Neural crest cell (in vitro differentiated cells): ENCODE data around the gene TIMP1. TPM values are rescaled to one million over a fixed set of nuclear protein-coding genes. Genes with fewer than 3 reads are reported as not detected.

ENCODE experiments used
- DNase-seq: peaks from one replicate; pipeline ENCODE4 v3.0.0; 2021; ENCODE audit warnings: low read depth, mixed read lengths, low spot score
- H3K27ac Mint-ChIP-seq: one replicate; pipeline ENCODE4 v1.8.0; 2021; ENCODE audit warnings: mild to moderate bottlenecking, mixed read lengths; ENCODE audit not compliant: unreplicated experiment
- H3K27me3 Mint-ChIP-seq: 2 replicates; pipeline ENCODE4 v1.8.0; 2021; ENCODE audit warnings: low read depth, mild to moderate bottlenecking, mixed read lengths
- H3K36me3 Mint-ChIP-seq: 2 replicates; pipeline ENCODE4 v1.8.0; 2021; ENCODE audit warnings: low read depth, mild to moderate bottlenecking, mixed read lengths
- H3K4me1 Mint-ChIP-seq: 2 replicates; pipeline ENCODE4 v1.8.0; 2021; ENCODE audit warnings: mixed read lengths
- H3K4me3 Mint-ChIP-seq: one replicate; pipeline ENCODE4 v1.8.0; 2021; ENCODE audit warnings: mild to moderate bottlenecking, mixed read lengths
- H3K9me3 Mint-ChIP-seq: 2 replicates; pipeline ENCODE4 v1.8.0; 2021; ENCODE audit warnings: mixed read lengths
- total RNA-seq: library from RNA; stranded (reverse); gene quantifications from 2 replicates; pipeline ENCODE4 v1.2.1, GENCODE V29; 2021
- TF ChIP-seq, protein P1 (sequence below): fragments of 200-600 bp; sonication (generic); conservative IDR thresholded peaks from 2 replicates; pipeline ENCODE4 v1.5.0; 2021; ENCODE audit warnings: antibody characterized with exemption, mild to moderate bottlenecking

TIMP1 gene
- total RNA-seq, 1 donor from 2014 or later, result 63.8 TPM

DNA sequence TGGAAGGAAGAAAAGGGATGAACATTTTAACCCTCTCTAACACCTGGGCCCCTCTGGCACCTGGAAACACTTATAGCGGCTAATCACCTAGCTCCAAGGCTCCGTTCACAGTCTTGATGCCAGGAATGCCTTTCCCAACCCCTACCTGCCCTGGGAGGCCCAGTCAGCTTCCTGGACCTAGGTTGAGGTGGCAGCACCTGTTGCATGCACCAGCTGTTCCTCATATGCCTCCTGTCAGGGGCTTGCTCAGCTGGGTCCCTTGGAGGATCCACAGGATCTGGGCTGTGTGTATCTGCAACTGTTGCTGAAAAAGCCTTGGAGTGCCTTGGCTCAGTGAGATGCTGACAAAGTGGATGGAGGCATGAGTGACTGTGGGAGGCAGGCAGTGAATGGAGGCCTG, 43.1 kb downstream of the TIMP1 start:
- Mint-ChIP-seq H3K4me1 (peaks cover 11% of the 10 kb centered on the region), H3K36me3 (peaks cover 2% of the 10 kb centered on the region), H3K27ac (no peak overlapping the region), H3K27me3 (peaks cover 30% of the 10 kb centered on the region), H3K9me3 (no peaks in the 10 kb centered on the region), H3K4me3 (no peak overlapping the region)
- DNase-seq, result no peak
- TF ChIP-seq, protein P1, sequence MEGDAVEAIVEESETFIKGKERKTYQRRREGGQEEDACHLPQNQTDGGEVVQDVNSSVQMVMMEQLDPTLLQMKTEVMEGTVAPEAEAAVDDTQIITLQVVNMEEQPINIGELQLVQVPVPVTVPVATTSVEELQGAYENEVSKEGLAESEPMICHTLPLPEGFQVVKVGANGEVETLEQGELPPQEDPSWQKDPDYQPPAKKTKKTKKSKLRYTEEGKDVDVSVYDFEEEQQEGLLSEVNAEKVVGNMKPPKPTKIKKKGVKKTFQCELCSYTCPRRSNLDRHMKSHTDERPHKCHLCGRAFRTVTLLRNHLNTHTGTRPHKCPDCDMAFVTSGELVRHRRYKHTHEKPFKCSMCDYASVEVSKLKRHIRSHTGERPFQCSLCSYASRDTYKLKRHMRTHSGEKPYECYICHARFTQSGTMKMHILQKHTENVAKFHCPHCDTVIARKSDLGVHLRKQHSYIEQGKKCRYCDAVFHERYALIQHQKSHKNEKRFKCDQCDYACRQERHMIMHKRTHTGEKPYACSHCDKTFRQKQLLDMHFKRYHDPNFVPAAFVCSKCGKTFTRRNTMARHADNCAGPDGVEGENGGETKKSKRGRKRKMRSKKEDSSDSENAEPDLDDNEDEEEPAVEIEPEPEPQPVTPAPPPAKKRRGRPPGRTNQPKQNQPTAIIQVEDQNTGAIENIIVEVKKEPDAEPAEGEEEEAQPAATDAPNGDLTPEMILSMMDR, result no peak

DNA sequence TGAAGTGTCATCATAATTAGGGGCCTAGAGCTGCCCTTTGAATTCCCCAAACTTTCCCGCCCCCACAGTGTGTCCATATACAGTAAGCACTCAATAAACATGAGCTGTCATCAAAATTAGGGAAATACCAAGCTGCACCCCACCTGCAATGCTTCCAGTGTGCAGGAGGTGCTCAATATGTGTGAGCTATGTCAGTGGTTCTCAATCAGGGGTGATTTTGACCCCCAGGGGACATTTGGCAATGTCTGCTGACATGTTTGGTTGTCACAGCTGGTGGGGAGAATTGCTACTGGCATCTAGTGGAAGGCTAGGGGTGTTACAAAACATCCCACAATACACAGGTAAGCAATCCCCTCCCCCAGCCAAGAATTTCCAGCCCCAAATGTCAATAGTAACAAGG, 46.7 kb downstream of the TIMP1 start:
- Mint-ChIP-seq H3K4me1 (peaks cover 3% of the 10 kb centered on the region), H3K27ac (no peak overlapping the region), H3K9me3 (no peaks in the 10 kb centered on the region), H3K27me3 (no peaks in the 10 kb centered on the region), H3K4me3 (no peak overlapping the region), H3K36me3 (peaks cover 2% of the 10 kb centered on the region)
- TF ChIP-seq, protein P1, result no peak
- no peak for DNase-seq

DNA sequence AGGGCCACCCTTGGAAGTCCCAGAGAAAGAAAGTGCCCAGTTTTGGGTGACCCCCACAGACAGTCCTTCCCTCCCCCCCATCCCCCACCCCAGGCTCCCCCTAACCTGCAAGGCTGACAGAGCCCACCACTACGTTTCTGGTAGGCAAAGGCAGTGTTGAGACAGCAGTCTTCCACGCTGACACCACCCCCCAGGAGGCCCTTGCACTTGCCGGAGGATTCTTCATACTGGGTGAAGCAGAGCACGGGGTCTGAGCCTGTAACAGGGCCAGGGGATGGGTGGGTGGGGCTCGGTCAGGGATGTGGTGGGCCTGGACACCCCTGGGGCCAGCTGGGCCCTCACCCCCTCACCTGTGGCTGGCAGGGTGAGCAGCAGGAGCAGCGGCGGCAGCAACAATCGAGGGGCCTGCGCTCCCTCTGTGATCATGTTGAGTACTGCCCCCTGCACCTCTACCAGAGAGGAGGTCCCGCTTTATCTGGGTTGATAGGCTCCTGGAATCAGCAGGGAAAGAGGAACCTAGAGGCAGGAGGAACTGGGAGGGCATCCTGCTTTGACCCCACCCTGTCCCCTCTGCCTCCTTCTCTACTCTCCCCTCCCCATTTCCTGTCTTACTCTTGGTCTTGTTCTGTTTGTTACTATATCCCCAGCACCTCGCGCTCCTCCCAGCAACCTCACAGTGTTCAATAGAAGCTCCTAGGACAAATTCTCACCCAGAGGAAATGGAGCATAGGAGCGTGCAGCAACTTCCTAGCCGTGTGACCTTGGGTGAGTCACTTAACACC, 47.4 kb downstream of the TIMP1 start, which contains the start of gene CFP:
TSS of gene CFP (minus strand) at position 512 of the 782 bp plus-strand sequence. CDS start at position 426, 86 bp downstream.
- H3K9me3 Mint-ChIP-seq, result no peaks in the 10 kb centered on the region

DNA sequence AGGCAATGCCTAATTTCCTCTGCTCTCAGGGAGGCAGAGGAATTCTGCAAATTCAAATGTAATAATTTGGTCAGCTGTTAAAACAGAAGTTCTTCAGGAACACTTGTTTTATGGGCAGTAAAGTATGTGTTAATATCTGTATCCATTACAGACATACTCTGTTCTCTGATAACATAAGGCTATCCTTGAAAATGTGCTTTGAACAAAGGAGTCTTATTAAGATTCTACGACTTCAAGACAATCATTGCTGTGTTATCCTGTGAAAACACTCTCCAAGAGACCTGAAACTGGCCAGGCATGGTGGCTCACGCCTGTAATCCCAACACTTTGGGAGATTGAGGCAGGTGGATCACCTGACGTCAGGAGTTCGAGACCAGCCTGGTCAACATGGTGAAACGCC, 49.4 kb downstream of the TIMP1 start:
- no peak for DNase-seq
- peaks cover 2% of the 10 kb centered on the region for H3K36me3 Mint-ChIP-seq
- H3K9me3 Mint-ChIP-seq, result no peaks in the 10 kb centered on the region
- no peak overlapping the region for H3K4me3 Mint-ChIP-seq
- no peaks in the 10 kb centered on the region for H3K27me3 Mint-ChIP-seq
- TF ChIP-seq, protein P1, result no peak
- no peak overlapping the region for H3K27ac Mint-ChIP-seq
- H3K4me1 Mint-ChIP-seq, result no peaks in the 10 kb centered on the region

More for the DNA sequence above, 47.4 kb downstream of the TIMP1 start, which contains the start of gene CFP:
- H3K27ac Mint-ChIP-seq, result no peak within 1 kb of the TSS
- no peak within 1 kb of the TSS for H3K4me3 Mint-ChIP-seq
- H3K4me1 Mint-ChIP-seq, result no peaks in the 10 kb centered on the region
- peaks cover 2% of the 10 kb centered on the region for H3K36me3 Mint-ChIP-seq
- no peak for DNase-seq
- TF ChIP-seq, protein P1, result no peak
- H3K27me3 Mint-ChIP-seq, result no peaks in the 10 kb centered on the region

DNA sequence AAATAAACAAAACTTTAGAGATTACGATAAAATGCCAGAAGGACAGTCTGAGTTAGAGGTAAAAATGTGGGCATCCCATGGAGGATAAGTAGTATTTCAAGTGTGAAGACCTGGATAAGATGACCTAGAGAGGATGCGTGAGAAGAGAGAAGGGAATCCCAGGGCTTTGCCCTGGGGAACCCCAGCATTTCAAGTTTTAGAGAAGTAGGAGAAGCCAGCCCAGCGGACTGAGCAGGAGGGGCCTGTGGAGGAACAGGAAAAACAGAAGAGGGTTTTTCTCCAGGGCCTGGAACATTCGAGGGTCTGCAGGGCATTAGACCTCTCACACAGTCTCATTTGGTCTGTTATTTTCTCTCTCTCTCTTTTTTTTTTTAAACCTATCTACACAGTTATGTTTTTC, 50.4 kb downstream of the TIMP1 start:
- H3K27ac Mint-ChIP-seq, result no peak overlapping the region
- no peaks in the 10 kb centered on the region for H3K9me3 Mint-ChIP-seq
- H3K4me3 Mint-ChIP-seq, result no peak overlapping the region
- no peak for DNase-seq
- no peaks in the 10 kb centered on the region for H3K27me3 Mint-ChIP-seq
- H3K36me3 Mint-ChIP-seq, result peaks cover 6% of the 10 kb centered on the region
- TF ChIP-seq, protein P1, result no peak
- H3K4me1 Mint-ChIP-seq, result no peaks in the 10 kb centered on the region
